OCI-LY1 (cell line): ENCODE measurements around the gene FGGY.

Source experiments
- EZH2 ChIP-seq: fragments of 200-600 bp; sonication (generic), shearing (Covaris generic); IDR thresholded peaks from 2 replicates; pipeline ENCODE4 v1.8.0; 2017; ENCODE audit warnings: borderline replicate concordance, mixed run types, mild to moderate bottlenecking, antibody characterized with exemption, low read length, moderate library complexity, mixed read lengths
- TF ChIP-seq, protein P1 (sequence below): fragments of 200-600 bp; sonication (generic), shearing (Covaris generic); IDR thresholded peaks from 2 replicates; pipeline ENCODE4 v1.5.1; 2017; ENCODE audit warnings: mild to moderate bottlenecking, antibody characterized with exemption, low read length, moderate library complexity, mixed read lengths

DNA sequence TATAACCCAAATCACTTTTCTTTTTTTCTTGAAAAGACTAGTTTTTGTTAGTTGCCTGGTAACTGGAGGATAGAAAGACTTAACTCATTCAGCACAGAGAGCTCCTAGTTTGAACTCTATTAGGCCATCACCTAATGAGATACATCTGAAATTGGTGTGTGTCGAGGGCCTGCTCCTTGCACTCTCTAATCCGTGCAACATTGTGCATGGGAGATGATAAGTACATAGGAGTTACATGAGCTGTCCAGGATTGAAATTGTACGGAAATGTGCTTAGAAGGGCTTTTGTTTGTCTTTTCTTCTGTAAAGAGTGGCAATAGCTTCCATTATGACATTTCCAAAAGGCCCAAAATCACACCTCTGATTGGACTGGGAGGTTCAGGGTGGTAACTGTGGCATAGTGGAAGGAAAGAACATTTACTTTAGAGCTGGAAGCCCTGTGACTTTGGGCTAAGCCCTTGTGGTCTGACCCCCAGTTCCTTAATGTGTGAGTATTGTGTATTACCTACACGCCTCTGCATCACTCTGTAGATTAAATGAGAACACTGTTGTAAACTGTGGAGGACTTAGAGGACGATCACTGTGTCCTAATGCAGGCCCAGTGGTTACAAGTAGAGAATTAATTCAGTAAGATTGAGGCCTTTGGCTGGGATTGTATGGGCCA lies 71.2 kb downstream of the FGGY start:
- TF ChIP-seq, protein P1, sequence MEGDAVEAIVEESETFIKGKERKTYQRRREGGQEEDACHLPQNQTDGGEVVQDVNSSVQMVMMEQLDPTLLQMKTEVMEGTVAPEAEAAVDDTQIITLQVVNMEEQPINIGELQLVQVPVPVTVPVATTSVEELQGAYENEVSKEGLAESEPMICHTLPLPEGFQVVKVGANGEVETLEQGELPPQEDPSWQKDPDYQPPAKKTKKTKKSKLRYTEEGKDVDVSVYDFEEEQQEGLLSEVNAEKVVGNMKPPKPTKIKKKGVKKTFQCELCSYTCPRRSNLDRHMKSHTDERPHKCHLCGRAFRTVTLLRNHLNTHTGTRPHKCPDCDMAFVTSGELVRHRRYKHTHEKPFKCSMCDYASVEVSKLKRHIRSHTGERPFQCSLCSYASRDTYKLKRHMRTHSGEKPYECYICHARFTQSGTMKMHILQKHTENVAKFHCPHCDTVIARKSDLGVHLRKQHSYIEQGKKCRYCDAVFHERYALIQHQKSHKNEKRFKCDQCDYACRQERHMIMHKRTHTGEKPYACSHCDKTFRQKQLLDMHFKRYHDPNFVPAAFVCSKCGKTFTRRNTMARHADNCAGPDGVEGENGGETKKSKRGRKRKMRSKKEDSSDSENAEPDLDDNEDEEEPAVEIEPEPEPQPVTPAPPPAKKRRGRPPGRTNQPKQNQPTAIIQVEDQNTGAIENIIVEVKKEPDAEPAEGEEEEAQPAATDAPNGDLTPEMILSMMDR: no peak
- TF ChIP-seq EZH2: no peak
